ENCODE results near the gene SHISA8. TPM values are rescaled to one million over a fixed set of nuclear protein-coding genes. Genes with fewer than 3 reads are reported as not detected.

SHISA8 gene
- total and polyA plus RNA-seq, 4 donors, result not detected

DNA sequence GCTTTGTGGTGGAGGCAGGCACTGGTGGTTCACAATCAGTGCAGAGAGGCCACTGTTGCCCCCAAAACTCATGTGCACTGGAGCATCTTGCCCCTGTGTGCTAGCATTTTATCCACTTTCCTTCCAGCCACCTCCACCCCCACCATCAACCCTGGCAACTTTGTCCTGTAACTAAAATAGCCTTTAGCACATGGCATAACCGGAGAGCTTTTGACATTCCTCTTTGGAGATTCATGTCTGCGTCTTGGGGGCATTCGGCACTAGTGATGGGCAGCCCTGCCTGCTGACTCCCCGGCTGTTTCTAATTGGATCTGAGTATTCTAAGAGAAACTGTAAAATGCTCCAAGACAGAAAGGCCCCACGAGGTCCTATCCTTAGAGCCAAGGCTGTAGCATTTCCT, 15.8 kb downstream of the SHISA8 start:
- peaks cover 25 to 59% (median 47%) of the 10 kb centered on the region in 4 donors for H3K36me3 ChIP-seq (ENCODE audit: control insufficient read depth in 4 of 4, insufficient read depth in 3 of 4, low read depth in 1 of 4, low read length in 3 of 4)
- H3K9ac ChIP-seq (ENCODE audit: low read depth in 1 of 2, low read length in 2 of 2), result no peak overlapping the region

DNA sequence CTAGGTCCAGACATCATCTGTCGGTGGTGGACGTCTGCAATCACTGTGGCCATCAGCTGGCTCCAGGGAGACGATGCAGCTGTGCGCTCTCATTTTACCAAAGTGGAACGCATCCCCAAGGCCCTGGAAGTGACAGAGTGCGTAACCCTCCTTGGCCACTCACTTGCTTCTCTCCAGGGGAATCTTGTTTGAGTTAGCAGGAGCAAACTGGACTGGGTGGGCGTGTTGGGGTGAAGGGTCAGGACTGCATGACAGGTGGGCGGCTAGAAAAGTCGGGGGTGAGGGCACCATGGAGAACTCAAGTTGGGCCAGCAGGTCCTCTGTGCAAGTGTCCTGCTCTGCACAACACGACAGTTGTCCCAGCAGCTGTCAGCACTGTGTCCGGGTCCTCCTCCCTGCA, 16.2 kb downstream of the SHISA8 start:
- Histone ChIP-seq H3K36me3 (ENCODE audit: control insufficient read depth in 4 of 4, insufficient read depth in 3 of 4, low read depth in 1 of 4, low read length in 3 of 4) (peaks cover 21 to 59% (median 49%) of the 10 kb centered on the region in 4 donors), H3K4me3 (ENCODE audit: low read depth in 1 of 3, low read length in 3 of 3) (no peak overlapping the region), H3K9me3 (ENCODE audit: control insufficient read depth in 4 of 4, low read length in 3 of 4) (no peaks in the 10 kb centered on the region), H3K27me3 (ENCODE audit: control insufficient read depth in 4 of 4, insufficient read depth in 4 of 4, low read length in 3 of 4) (no peaks in the 10 kb centered on the region), H3K4me1 (ENCODE audit: control insufficient read depth in 4 of 4, insufficient read depth in 4 of 4, low read length in 3 of 4) (peaks cover 2 to 33% (median 20%) of the 10 kb centered on the region in 4 donors), H3K9ac (ENCODE audit: low read depth in 1 of 2, low read length in 2 of 2) (no peak overlapping the region), H3K27ac (ENCODE audit: low read depth in 1 of 2, low read length in 2 of 2) (no peak overlapping the region)
- WGBS, result 91% methylated on average over 11 of the region's 11 CpGs
- DNase-seq (ENCODE audit: low spot score), result no peak
- TF ChIP-seq, protein P1, sequence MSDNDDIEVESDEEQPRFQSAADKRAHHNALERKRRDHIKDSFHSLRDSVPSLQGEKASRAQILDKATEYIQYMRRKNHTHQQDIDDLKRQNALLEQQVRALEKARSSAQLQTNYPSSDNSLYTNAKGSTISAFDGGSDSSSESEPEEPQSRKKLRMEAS (IDR thresholded peaks at IDR 0.05), result no peak
- no peak for TF ChIP-seq SP1 (IDR thresholded peaks at IDR 0.05)
- no peak for TF ChIP-seq NR2F2 (IDR thresholded peaks at IDR 0.05)
- TF ChIP-seq GABPA (IDR thresholded peaks at IDR 0.05 in 1 of 2, conservative IDR thresholded peaks at IDR 0.05 in 1 of 2), result no peak
- TF ChIP-seq RAD21 (IDR thresholded peaks at IDR 0.05), result no peak
- TF ChIP-seq FOXA1 (IDR thresholded peaks at IDR 0.05), result no peak
- TF ChIP-seq, protein P2, sequence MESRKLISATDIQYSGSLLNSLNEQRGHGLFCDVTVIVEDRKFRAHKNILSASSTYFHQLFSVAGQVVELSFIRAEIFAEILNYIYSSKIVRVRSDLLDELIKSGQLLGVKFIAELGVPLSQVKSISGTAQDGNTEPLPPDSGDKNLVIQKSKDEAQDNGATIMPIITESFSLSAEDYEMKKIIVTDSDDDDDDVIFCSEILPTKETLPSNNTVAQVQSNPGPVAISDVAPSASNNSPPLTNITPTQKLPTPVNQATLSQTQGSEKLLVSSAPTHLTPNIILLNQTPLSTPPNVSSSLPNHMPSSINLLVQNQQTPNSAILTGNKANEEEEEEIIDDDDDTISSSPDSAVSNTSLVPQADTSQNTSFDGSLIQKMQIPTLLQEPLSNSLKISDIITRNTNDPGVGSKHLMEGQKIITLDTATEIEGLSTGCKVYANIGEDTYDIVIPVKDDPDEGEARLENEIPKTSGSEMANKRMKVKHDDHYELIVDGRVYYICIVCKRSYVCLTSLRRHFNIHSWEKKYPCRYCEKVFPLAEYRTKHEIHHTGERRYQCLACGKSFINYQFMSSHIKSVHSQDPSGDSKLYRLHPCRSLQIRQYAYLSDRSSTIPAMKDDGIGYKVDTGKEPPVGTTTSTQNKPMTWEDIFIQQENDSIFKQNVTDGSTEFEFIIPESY (IDR thresholded peaks at IDR 0.05), result no peak
- TF ChIP-seq HNF4G (IDR thresholded peaks at IDR 0.05), result no peak
- TF ChIP-seq EGR1 (IDR thresholded peaks at IDR 0.05; ENCODE audit: low read depth in 2 of 2), result no peak
- no peak for TF ChIP-seq HNF4A (conservative IDR thresholded peaks at IDR 0.05)
- TF ChIP-seq, protein P3, sequence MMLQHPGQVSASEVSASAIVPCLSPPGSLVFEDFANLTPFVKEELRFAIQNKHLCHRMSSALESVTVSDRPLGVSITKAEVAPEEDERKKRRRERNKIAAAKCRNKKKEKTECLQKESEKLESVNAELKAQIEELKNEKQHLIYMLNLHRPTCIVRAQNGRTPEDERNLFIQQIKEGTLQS (IDR thresholded peaks at IDR 0.05), result no peak
- TF ChIP-seq RXRA (IDR thresholded peaks at IDR 0.05), result no peak
- no peak for TF ChIP-seq JUND (IDR thresholded peaks at IDR 0.05)
- TF ChIP-seq, protein P4, sequence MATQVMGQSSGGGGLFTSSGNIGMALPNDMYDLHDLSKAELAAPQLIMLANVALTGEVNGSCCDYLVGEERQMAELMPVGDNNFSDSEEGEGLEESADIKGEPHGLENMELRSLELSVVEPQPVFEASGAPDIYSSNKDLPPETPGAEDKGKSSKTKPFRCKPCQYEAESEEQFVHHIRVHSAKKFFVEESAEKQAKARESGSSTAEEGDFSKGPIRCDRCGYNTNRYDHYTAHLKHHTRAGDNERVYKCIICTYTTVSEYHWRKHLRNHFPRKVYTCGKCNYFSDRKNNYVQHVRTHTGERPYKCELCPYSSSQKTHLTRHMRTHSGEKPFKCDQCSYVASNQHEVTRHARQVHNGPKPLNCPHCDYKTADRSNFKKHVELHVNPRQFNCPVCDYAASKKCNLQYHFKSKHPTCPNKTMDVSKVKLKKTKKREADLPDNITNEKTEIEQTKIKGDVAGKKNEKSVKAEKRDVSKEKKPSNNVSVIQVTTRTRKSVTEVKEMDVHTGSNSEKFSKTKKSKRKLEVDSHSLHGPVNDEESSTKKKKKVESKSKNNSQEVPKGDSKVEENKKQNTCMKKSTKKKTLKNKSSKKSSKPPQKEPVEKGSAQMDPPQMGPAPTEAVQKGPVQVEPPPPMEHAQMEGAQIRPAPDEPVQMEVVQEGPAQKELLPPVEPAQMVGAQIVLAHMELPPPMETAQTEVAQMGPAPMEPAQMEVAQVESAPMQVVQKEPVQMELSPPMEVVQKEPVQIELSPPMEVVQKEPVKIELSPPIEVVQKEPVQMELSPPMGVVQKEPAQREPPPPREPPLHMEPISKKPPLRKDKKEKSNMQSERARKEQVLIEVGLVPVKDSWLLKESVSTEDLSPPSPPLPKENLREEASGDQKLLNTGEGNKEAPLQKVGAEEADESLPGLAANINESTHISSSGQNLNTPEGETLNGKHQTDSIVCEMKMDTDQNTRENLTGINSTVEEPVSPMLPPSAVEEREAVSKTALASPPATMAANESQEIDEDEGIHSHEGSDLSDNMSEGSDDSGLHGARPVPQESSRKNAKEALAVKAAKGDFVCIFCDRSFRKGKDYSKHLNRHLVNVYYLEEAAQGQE (IDR thresholded peaks at IDR 0.05), result no peak
- TF ChIP-seq YY1 (IDR thresholded peaks at IDR 0.05), result no peak

More for the DNA sequence above, 15.8 kb downstream of the SHISA8 start:
- WGBS, result 93% methylated on average over 5 of the region's 5 CpGs
- no peaks in the 10 kb centered on the region for H3K27me3 ChIP-seq (ENCODE audit: control insufficient read depth in 4 of 4, insufficient read depth in 4 of 4, low read length in 3 of 4)
- H3K4me1 ChIP-seq (ENCODE audit: control insufficient read depth in 4 of 4, insufficient read depth in 4 of 4, low read length in 3 of 4), result peaks cover 2 to 33% (median 20%) of the 10 kb centered on the region in 4 donors
- no peak for DNase-seq (ENCODE audit: low spot score)
- H3K4me3 ChIP-seq (ENCODE audit: low read depth in 1 of 3, low read length in 3 of 3), result no peak overlapping the region
- no peaks in the 10 kb centered on the region for H3K9me3 ChIP-seq (ENCODE audit: control insufficient read depth in 4 of 4, low read length in 3 of 4)
- H3K27ac ChIP-seq (ENCODE audit: low read depth in 1 of 2, low read length in 2 of 2), result no peak overlapping the region
- no peak for TF ChIP-seq FOXA1 (IDR thresholded peaks at IDR 0.05)
- no peak for TF ChIP-seq JUND (IDR thresholded peaks at IDR 0.05)
- TF ChIP-seq GABPA (IDR thresholded peaks at IDR 0.05 in 1 of 2, conservative IDR thresholded peaks at IDR 0.05 in 1 of 2), result no peak
- no peak for TF ChIP-seq FOXA2 (IDR thresholded peaks at IDR 0.05)
- no peak for TF ChIP-seq RAD21 (IDR thresholded peaks at IDR 0.05)
- no peak for TF ChIP-seq EGR1 (IDR thresholded peaks at IDR 0.05; ENCODE audit: low read depth in 2 of 2)
- TF ChIP-seq RXRA (IDR thresholded peaks at IDR 0.05), result no peak
- no peak for TF ChIP-seq HNF4A (conservative IDR thresholded peaks at IDR 0.05)
- TF ChIP-seq YY1 (IDR thresholded peaks at IDR 0.05), result no peak
- TF ChIP-seq HNF4G (IDR thresholded peaks at IDR 0.05), result no peak
- TF ChIP-seq NR2F2 (IDR thresholded peaks at IDR 0.05), result no peak
- TF ChIP-seq, protein P5, sequence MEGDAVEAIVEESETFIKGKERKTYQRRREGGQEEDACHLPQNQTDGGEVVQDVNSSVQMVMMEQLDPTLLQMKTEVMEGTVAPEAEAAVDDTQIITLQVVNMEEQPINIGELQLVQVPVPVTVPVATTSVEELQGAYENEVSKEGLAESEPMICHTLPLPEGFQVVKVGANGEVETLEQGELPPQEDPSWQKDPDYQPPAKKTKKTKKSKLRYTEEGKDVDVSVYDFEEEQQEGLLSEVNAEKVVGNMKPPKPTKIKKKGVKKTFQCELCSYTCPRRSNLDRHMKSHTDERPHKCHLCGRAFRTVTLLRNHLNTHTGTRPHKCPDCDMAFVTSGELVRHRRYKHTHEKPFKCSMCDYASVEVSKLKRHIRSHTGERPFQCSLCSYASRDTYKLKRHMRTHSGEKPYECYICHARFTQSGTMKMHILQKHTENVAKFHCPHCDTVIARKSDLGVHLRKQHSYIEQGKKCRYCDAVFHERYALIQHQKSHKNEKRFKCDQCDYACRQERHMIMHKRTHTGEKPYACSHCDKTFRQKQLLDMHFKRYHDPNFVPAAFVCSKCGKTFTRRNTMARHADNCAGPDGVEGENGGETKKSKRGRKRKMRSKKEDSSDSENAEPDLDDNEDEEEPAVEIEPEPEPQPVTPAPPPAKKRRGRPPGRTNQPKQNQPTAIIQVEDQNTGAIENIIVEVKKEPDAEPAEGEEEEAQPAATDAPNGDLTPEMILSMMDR (IDR thresholded peaks at IDR 0.05; ENCODE audit: low read depth, low read length, missing input control), result no peak
